Measurements from ENCODE around the gene KCNH3. TPM values are rescaled to one million over a fixed set of nuclear protein-coding genes. Genes with fewer than 3 reads are reported as not detected.

Gene KCNH3
- total RNA-seq, 1 experiment from 2014 or later: 0.26 TPM

GRCh38 chr12:49550693-49551252, 11.9 kb downstream of the KCNH3 start:
- no peak overlapping the region for H2BK12ac ChIP-seq (ENCODE audit: insufficient read length, low read depth, low read length)
- H3K23ac ChIP-seq (ENCODE audit: insufficient read length, low read depth, low read length): no peak overlapping the region
- H3K9ac ChIP-seq (ENCODE audit: extremely low read depth, insufficient read length, low read length): no peak overlapping the region
- H2BK15ac ChIP-seq (ENCODE audit: low read depth, low read length): no peak overlapping the region
- no peak overlapping the region for H4K8ac ChIP-seq (replicated peaks; ENCODE audit: insufficient read length, low read depth, low read length)
- H3K14ac ChIP-seq (ENCODE audit: insufficient read depth, low read length): no peak overlapping the region
- no peak overlapping the region for H2BK5ac ChIP-seq (ENCODE audit: insufficient read length, low read length)
- no peaks in the 10 kb centered on the region for H3K9me3 ChIP-seq (ENCODE audit: control insufficient read depth, low read depth, low read length)
- Mint-ChIP-seq H3K27me3 (ENCODE audit: low read depth) (peaks cover 63% of the 10 kb centered on the region), H3K9me3 (no peaks in the 10 kb centered on the region), H3K4me3 (0 out of 5 replicates have a peak overlapping the region, but pooled peaks of 1 of the 2 experiments have one; percentile 8), H3K36me3 (ENCODE audit: insufficient read depth in 1 of 3, low read depth in 3 of 3) (no peaks in the 10 kb centered on the region), H3K27ac (no peak overlapping the region), H3K4me1 (peaks cover 0 to 20% of the 10 kb centered on the region in 2 experiments; a peak in 2 of 4 replicates)
- H2AK5ac ChIP-seq (ENCODE audit: insufficient read length, low read length): no peak overlapping the region
- H3K23me2 ChIP-seq (ENCODE audit: insufficient read length, low read depth, low read length, poor library complexity, severe bottlenecking): peaks cover 7% of the 10 kb centered on the region
- H4K91ac ChIP-seq (ENCODE audit: insufficient read length, low read depth, low read length): no peak overlapping the region
- H3K27ac ChIP-seq (ENCODE audit: insufficient read length, low read depth, low read length): no peak overlapping the region
- no peak overlapping the region for H3K4me2 ChIP-seq (ENCODE audit: insufficient read depth, insufficient read length, low read length)
- DNase-seq: no peak
- H3K79me2 ChIP-seq (ENCODE audit: insufficient read depth, low read length): no peaks in the 10 kb centered on the region
- H3K4me1 ChIP-seq (ENCODE audit: insufficient read depth, low read length): no peaks in the 10 kb centered on the region
- H2AFZ ChIP-seq (ENCODE audit: low read length): no peak overlapping the region
- no CpG with 5 or more reads among the region's 6 CpGs for WGBS (ENCODE audit: extremely low coverage, insufficient read length, low lambda C conversion rate)
- no peak overlapping the region for H3K56ac ChIP-seq (ENCODE audit: insufficient read length, low read depth, low read length)
- H3K18ac ChIP-seq (ENCODE audit: insufficient read length, low read depth, low read length): no peak overlapping the region
- peaks cover 5% of the 10 kb centered on the region; the same call in 1 of the 2 replicates for H3K27me3 ChIP-seq (ENCODE audit: insufficient read depth, low read length)
- H2BK120ac ChIP-seq (ENCODE audit: low read depth, low read length, poor library complexity, severe bottlenecking): no peak overlapping the region
- no peak overlapping the region for H3K4ac ChIP-seq (ENCODE audit: low read depth, low read length)
- no peak overlapping the region for H3T11ph ChIP-seq (ENCODE audit: low read length)
- no peak overlapping the region for H4K5ac ChIP-seq (ENCODE audit: insufficient read length, low read depth, low read length)
- no peaks in the 10 kb centered on the region for H4K20me1 ChIP-seq (ENCODE audit: control insufficient read depth, insufficient read depth, insufficient read length)
- TF ChIP-seq CTCF (conservative IDR thresholded peaks at IDR 0.05): no peak
- no peak overlapping the region for H2BK20ac ChIP-seq (ENCODE audit: low read depth, low read length, poor library complexity, severe bottlenecking)
- H3K79me1 ChIP-seq (ENCODE audit: insufficient read depth, low read depth, low read length, poor library complexity, severe bottlenecking): no peaks in the 10 kb centered on the region

Measured in H9 (cell line).